ENCODE measurements around the gene COL17A1.
A peak's percentile ranks its signal among the peaks of the same experiment; 100 is the strongest.

The COL17A1 gene

GRCh38 chr10:104098358-104098925, 12.8 kb upstream of the COL17A1 start:
- Histone ChIP-seq H3K9ac (ENCODE audit: low read length) (no peak overlapping the region), H3K23ac (ENCODE audit: low read length) (no peak overlapping the region), H4K91ac (ENCODE audit: low read depth, low read length) (no peak overlapping the region), H3K4ac (ENCODE audit: low read depth, low read length) (no peak overlapping the region), H3K36me3 (ENCODE audit: control insufficient read depth in 1 of 2, insufficient read depth in 2 of 2, low read length in 2 of 2) (no peaks in the 10 kb centered on the region), H3K4me3 (ENCODE audit: low read depth, low read length) (no peak overlapping the region), H2BK120ac (ENCODE audit: insufficient read depth, low read length, poor library complexity) (no peak overlapping the region), H3K79me1 (ENCODE audit: low read length) (no peaks in the 10 kb centered on the region), H3K79me2 (ENCODE audit: control insufficient read depth, insufficient read depth, low read length, poor library complexity) (no peaks in the 10 kb centered on the region), H3K18ac (ENCODE audit: low read length) (no peak overlapping the region), H2BK5ac (ENCODE audit: low read depth, low read length, poor library complexity) (no peak overlapping the region), H3K27ac (ENCODE audit: low read depth, low read length) (no peak overlapping the region), H2AK5ac (ENCODE audit: low read length) (no peak overlapping the region), H3K27me3 (ENCODE audit: insufficient read depth, low read length) (no peaks in the 10 kb centered on the region), H4K8ac (ENCODE audit: low read depth, low read length) (no peak overlapping the region), H4K12ac (ENCODE audit: low read depth, low read length) (no peak overlapping the region), H3K9me3 (ENCODE audit: insufficient read depth, low read depth, low read length) (no peaks in the 10 kb centered on the region), H3K4me1 (ENCODE audit: control insufficient read depth in 1 of 2, insufficient read depth in 2 of 2, low read length in 2 of 2) (no peaks in the 10 kb centered on the region), H2AFZ (ENCODE audit: insufficient read depth, low read length, poor library complexity) (no peak overlapping the region), H3K4me2 (ENCODE audit: low read length) (no peak overlapping the region), H3K14ac (ENCODE audit: low read length) (no peak overlapping the region), H2BK12ac (ENCODE audit: low read length) (no peak overlapping the region)
- peak in 1 of 2 donors; percentile 68 for DNase-seq
- WGBS (ENCODE audit: extremely low coverage, insufficient coverage, insufficient read length): no CpG with 5 or more reads among the region's 4 CpGs

GRCh38 chr10:104096692-104097091, 11.0 kb upstream of the COL17A1 start:
- H2BK5ac ChIP-seq (ENCODE audit: low read depth, low read length, poor library complexity): no peak overlapping the region
- H3K9me3 ChIP-seq (ENCODE audit: insufficient read depth, low read depth, low read length): no peaks in the 10 kb centered on the region
- no peak overlapping the region for H2BK120ac ChIP-seq (ENCODE audit: insufficient read depth, low read length, poor library complexity)
- no CpG with 5 or more reads among the region's 2 CpGs for WGBS (ENCODE audit: extremely low coverage, insufficient coverage, insufficient read length)
- H2BK12ac ChIP-seq (ENCODE audit: low read length): no peak overlapping the region
- no peak overlapping the region for H2AK5ac ChIP-seq (ENCODE audit: low read length)
- no peaks in the 10 kb centered on the region for H3K79me1 ChIP-seq (ENCODE audit: low read length)
- no peak overlapping the region for H4K12ac ChIP-seq (ENCODE audit: low read depth, low read length)
- no peak overlapping the region for H3K4ac ChIP-seq (ENCODE audit: low read depth, low read length)
- no peak overlapping the region for H3K14ac ChIP-seq (ENCODE audit: low read length)
- H3K4me2 ChIP-seq (ENCODE audit: low read length): no peak overlapping the region
- no peaks in the 10 kb centered on the region for H3K36me3 ChIP-seq (ENCODE audit: control insufficient read depth in 1 of 2, insufficient read depth in 2 of 2, low read length in 2 of 2)
- no peak overlapping the region for H4K91ac ChIP-seq (ENCODE audit: low read depth, low read length)
- no peak for DNase-seq
- no peak overlapping the region for H4K8ac ChIP-seq (ENCODE audit: low read depth, low read length)
- no peak overlapping the region for H3K4me3 ChIP-seq (ENCODE audit: low read depth, low read length)
- H3K79me2 ChIP-seq (ENCODE audit: control insufficient read depth, insufficient read depth, low read length, poor library complexity): no peaks in the 10 kb centered on the region
- H3K4me1 ChIP-seq (ENCODE audit: control insufficient read depth in 1 of 2, insufficient read depth in 2 of 2, low read length in 2 of 2): no peaks in the 10 kb centered on the region
- H3K27ac ChIP-seq (ENCODE audit: low read depth, low read length): no peak overlapping the region
- no peak overlapping the region for H2AFZ ChIP-seq (ENCODE audit: insufficient read depth, low read length, poor library complexity)
- no peak overlapping the region for H3K23ac ChIP-seq (ENCODE audit: low read length)
- no peaks in the 10 kb centered on the region for H3K27me3 ChIP-seq (ENCODE audit: insufficient read depth, low read length)
- no peak overlapping the region for H3K18ac ChIP-seq (ENCODE audit: low read length)
- no peak overlapping the region for H3K9ac ChIP-seq (ENCODE audit: low read length)

DNA sequence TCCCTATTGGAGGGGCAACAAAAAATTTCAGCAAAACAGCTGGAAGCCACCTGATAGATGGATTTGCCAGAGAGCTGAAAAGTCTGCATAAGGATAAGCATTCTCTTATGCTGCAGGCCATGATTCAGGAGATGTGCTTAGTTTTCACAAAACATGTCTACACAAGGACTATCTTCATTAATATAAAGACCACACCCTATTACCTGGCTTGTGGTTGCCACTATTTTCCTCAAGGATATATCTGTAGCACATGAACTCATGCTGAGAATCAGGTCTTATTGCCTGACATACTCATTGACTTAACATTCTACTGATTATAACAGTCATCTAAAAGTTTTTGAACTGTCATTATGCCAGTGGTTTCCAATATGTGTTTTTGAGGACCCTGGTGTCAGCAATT, 7.1 kb upstream of the COL17A1 start:
- no peak overlapping the region for H3K4me2 ChIP-seq (ENCODE audit: low read length)
- no peak overlapping the region for H3K14ac ChIP-seq (ENCODE audit: low read length)
- H3K9me3 ChIP-seq (ENCODE audit: insufficient read depth, low read depth, low read length): no peaks in the 10 kb centered on the region
- no peak overlapping the region for H4K12ac ChIP-seq (ENCODE audit: low read depth, low read length)
- no peak overlapping the region for H4K8ac ChIP-seq (ENCODE audit: low read depth, low read length)
- H3K9ac ChIP-seq (ENCODE audit: low read length): no peak overlapping the region
- no peak overlapping the region for H2AK5ac ChIP-seq (ENCODE audit: low read length)
- no peaks in the 10 kb centered on the region for H3K36me3 ChIP-seq (ENCODE audit: control insufficient read depth in 1 of 2, insufficient read depth in 2 of 2, low read length in 2 of 2)
- DNase-seq: no peak
- H3K4me1 ChIP-seq (ENCODE audit: control insufficient read depth in 1 of 2, insufficient read depth in 2 of 2, low read length in 2 of 2): no peaks in the 10 kb centered on the region
- H2AFZ ChIP-seq (ENCODE audit: insufficient read depth, low read length, poor library complexity): no peak overlapping the region
- no peak overlapping the region for H3K4me3 ChIP-seq (ENCODE audit: low read depth, low read length)
- no peak overlapping the region for H3K4ac ChIP-seq (ENCODE audit: low read depth, low read length)
- no peaks in the 10 kb centered on the region for H3K79me2 ChIP-seq (ENCODE audit: control insufficient read depth, insufficient read depth, low read length, poor library complexity)
- H3K23ac ChIP-seq (ENCODE audit: low read length): no peak overlapping the region
- no peaks in the 10 kb centered on the region for H3K27me3 ChIP-seq (ENCODE audit: insufficient read depth, low read length)
- H3K27ac ChIP-seq (ENCODE audit: low read depth, low read length): no peak overlapping the region
- no peak overlapping the region for H3K18ac ChIP-seq (ENCODE audit: low read length)
- H2BK120ac ChIP-seq (ENCODE audit: insufficient read depth, low read length, poor library complexity): no peak overlapping the region
- H3K79me1 ChIP-seq (ENCODE audit: low read length): no peaks in the 10 kb centered on the region
- no peak overlapping the region for H2BK12ac ChIP-seq (ENCODE audit: low read length)
- H4K91ac ChIP-seq (ENCODE audit: low read depth, low read length): no peak overlapping the region
- H2BK5ac ChIP-seq (ENCODE audit: low read depth, low read length, poor library complexity): no peak overlapping the region

- no peak overlapping the region for H3K4me3 ChIP-seq (ENCODE audit: low read depth, low read length)
- H3K79me2 ChIP-seq (ENCODE audit: control insufficient read depth, insufficient read depth, low read length, poor library complexity): no peaks in the 10 kb centered on the region
- H2BK5ac ChIP-seq (ENCODE audit: low read depth, low read length, poor library complexity): no peak overlapping the region
- H2BK12ac ChIP-seq (ENCODE audit: low read length): no peak overlapping the region
- H4K8ac ChIP-seq (ENCODE audit: low read depth, low read length): no peak overlapping the region
- H3K36me3 ChIP-seq (ENCODE audit: control insufficient read depth in 1 of 2, insufficient read depth in 2 of 2, low read length in 2 of 2): no peaks in the 10 kb centered on the region
- H4K91ac ChIP-seq (ENCODE audit: low read depth, low read length): no peak overlapping the region
- no peak overlapping the region for H3K27ac ChIP-seq (ENCODE audit: low read depth, low read length)
- H3K4me2 ChIP-seq (ENCODE audit: low read length): no peak overlapping the region
- H3K18ac ChIP-seq (ENCODE audit: low read length): no peak overlapping the region
- DNase-seq: peak in 1 of 2 donors; percentile 58
- no peaks in the 10 kb centered on the region for H3K9me3 ChIP-seq (ENCODE audit: insufficient read depth, low read depth, low read length)
- no peak overlapping the region for H3K14ac ChIP-seq (ENCODE audit: low read length)
- no peak overlapping the region for H2BK120ac ChIP-seq (ENCODE audit: insufficient read depth, low read length, poor library complexity)
- WGBS (ENCODE audit: extremely low coverage, insufficient coverage, insufficient read length): no CpG with 5 or more reads among the region's 2 CpGs
- H2AFZ ChIP-seq (ENCODE audit: insufficient read depth, low read length, poor library complexity): no peak overlapping the region
- no peak overlapping the region for H4K12ac ChIP-seq (ENCODE audit: low read depth, low read length)
- no peak overlapping the region for H3K23ac ChIP-seq (ENCODE audit: low read length)
- no peaks in the 10 kb centered on the region for H3K4me1 ChIP-seq (ENCODE audit: control insufficient read depth in 1 of 2, insufficient read depth in 2 of 2, low read length in 2 of 2)
- no peaks in the 10 kb centered on the region for H3K27me3 ChIP-seq (ENCODE audit: insufficient read depth, low read length)
- H3K9ac ChIP-seq (ENCODE audit: low read length): no peak overlapping the region
- no peak overlapping the region for H2AK5ac ChIP-seq (ENCODE audit: low read length)
- H3K79me1 ChIP-seq (ENCODE audit: low read length): peaks cover 2% of the 10 kb centered on the region
- no peak overlapping the region for H3K4ac ChIP-seq (ENCODE audit: low read depth, low read length)
Observed at GRCh38 chr10:104090611-104091010, 4.9 kb upstream of the COL17A1 start.
